GM19240 (cell line): Measurements from ENCODE around the gene HLA-DMA.

ENCODE experiments used
- DNase-seq: peaks from one replicate; pipeline ENCODE4 v3.0.0; 2011; ENCODE audit warnings: low spot score; ENCODE audit not compliant: insufficient read length

Gene HLA-DMA

DNA sequence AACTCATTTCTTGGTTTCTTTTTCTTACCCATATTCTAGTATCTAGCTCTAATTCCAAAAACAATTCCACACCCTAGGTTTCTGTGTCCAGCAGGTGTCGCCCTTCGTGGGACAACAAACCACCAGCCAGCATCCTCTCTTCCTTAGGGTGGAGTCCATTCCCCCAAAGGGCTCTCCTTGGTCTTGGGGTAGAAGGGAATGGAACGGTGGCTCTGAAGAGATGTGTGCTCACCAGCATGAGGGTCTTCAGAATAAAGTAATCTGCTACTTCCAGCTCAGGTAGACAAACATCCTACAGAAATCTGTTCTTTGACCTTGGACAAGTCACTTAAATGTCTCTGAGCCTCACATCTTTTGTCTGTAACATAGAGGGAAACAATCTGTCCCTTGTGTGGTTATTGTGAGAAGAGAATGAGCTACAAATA lies 19.2 kb downstream of the HLA-DMA start:
- DNase-seq = no peak

- no peak for DNase-seq
These were observed 20.6 kb downstream of the HLA-DMA start for GRCh38 chr6:32932132-32932868.

GRCh38 chr6:32931211-32931610 lies 21.7 kb downstream of the HLA-DMA start:
- no peak for DNase-seq

DNA sequence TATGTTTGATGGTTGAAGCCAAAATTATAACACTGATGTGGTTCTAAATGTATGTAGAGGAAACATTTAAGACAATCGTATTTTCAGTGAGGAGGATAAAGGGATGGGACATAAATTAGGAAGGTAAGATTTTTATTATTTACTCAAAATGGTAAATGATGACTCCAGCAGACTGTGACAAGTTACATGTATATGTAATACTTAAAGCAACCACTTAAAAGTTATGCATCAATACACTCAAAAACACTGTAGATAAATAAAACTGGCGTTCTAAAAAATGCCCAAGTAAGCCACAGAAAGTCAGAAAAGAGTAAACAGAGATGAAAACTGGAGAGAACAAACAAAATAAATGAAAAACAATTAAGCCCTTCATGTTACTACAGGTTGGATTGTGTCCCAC lies 30.8 kb downstream of the HLA-DMA start:
- no peak for DNase-seq

DNA sequence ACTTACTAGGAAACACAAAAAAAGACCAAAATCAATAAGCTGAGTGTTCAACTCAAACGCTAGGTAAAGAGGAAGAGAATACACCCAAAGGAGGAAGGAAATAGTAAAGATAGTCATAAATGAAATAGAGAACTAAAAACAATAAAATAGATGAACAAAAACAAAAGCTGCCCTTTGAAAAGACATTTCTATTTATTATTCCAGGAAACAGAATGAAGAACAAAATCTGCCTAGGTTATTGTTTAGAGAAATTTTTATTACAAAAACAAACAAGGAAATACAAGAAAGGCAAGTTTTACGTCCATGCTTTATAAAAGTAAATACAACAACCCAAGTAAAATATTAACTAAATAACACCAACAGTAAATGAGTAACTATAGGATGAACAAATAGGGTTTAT lies 32.2 kb downstream of the HLA-DMA start:
- DNase-seq = no peak

GRCh38 chr6:32912951-32913350 lies 39.9 kb downstream of the HLA-DMA start:
- DNase-seq = no peak

GRCh38 chr6:32908897-32909296 lies 44.0 kb downstream of the HLA-DMA start:
- no peak for DNase-seq

- no peak for DNase-seq
These were observed 46.4 kb downstream of the HLA-DMA start for GRCh38 chr6:32906539-32906938.

- DNase-seq = no peak
These were observed 47.8 kb downstream of the HLA-DMA start for GRCh38 chr6:32905078-32905477.

GRCh38 chr6:32903952-32904351 lies 48.9 kb downstream of the HLA-DMA start:
- no peak for DNase-seq
